Fibroblast of peridontal ligament (primary cell): ENCODE results near the gene CNR2.
"Not testable (repeated sequence)": the region's sequence is repeated elsewhere in the genome, so short reads cannot be mapped to it uniquely, and the experiment has no call there.

Experiments used
- DNase-seq: peaks from one replicate; pipeline ENCODE4 v3.0.0-alpha.2; 2010; ENCODE audit errors: extremely low read depth

CNR2 gene

DNA sequence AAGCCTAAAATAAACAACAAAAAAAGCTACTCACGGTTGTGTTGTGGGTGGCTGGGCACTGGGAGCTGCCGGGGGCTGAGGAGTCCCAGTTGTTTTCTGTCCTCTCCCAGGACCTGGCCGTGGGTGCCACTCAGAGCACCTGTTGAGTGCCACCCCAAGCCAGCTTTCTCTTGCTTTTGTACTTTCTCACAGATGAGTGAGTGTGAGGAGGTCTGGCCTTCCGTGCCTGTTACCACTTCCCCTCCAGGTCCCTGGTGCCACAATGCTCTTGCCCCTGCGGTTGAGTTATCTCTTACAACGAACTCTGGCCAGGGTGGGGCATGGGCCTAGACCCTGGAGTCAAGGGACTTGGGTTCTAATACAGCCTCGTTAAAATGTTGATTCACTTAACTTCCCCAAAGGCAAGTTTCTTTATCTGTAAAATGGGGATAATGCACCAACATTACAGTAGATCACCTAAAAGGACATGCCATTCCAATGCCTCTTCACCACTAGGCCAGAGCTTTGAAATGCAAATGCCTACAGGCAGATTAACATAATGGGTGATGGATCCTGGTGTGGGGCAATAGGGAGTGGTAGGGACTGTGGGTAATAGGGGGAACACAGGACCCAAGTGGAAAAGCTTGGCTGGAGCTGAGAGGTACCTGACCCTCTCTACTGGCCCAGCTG is at the start of gene CNR2:
TSS of gene CNR2 (minus strand) at position 151 of the 669 bp plus-strand sequence. CDS start 37,745 bp downstream, outside the sequence.
- no peak for DNase-seq

DNA sequence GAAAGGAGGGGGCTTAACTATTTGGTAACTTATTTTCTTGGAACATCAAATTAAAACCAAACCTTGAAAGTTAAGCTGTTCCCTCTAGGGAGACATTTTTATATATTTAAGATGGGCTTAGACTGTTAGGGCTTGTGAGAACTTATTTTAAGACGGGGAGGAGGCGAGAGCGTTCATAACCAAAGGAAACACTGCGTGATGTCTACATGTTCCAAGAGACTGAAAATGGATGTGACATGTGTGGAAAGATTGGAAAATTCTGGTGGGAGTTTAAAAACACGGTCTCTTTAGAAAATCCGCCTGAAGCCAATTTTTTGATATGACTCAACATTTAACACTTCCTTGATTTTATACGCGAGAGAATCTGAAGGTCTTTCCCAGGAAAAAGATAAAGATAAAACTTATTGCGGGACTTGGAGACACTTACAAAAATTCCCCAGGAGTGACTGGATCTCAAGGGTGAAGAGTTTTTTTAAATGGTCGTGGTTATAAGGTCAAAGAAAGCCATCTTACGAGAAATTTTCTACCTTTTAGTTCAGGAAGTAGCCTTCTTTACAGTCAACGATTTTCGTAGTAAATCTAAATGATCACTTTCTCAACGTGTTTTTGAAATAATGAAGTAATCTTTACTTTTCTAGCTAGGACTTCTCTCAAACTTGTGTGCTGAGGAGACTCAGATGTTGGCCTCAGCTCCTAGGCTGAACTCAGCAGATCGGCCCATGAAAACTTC is 47.3 kb upstream of the CNR2 start:
- DNase-seq: peak; percentile 59

DNA sequence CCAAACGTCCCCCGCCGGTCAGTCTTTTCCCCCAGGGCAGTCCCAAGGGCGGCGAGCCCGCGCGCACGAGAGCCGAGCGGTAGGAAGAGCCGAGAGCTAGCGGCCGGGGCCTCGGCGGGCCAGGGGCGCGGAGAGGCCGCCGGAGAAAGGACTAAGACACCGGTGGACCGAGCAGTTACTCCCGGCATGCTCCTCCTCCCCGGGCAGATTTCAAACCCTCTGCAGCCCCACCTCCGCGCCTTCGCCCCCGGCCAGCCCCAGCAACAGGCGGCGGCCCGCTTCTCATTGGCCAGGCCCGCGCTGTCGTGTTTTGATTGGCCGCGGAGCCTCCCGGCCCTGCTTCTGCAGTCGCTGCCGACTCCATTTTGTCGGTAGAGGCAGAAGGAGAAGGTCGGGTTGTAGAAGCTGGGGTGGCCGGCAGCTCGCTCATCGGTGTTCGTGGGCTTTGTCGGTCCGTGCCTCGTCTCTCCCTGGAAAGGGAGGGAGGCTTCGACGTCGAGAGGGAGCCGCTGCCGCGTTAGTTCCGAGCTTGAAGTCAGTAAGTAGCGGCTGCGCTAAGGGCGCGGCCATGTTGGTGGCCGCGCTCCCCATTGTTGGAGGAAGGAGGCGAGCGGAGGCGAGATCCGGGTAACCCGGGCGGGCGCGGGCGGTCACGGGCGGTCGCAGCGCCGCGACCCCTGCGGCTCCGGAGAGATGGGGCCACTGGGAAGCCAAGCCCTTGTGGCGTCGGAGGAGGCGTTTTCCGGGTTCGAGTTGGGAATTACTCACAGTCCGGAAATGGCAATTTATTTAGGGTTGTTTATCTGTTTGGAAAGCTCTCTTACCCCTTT is 46.5 kb upstream of the CNR2 start, which contains the start of gene PNRC2:
TSS of gene PNRC2 (plus strand) at position 368 of the 830 bp plus-strand sequence. CDS start 1,630 bp downstream, outside the sequence.
- peak; percentile 91 for DNase-seq

DNA sequence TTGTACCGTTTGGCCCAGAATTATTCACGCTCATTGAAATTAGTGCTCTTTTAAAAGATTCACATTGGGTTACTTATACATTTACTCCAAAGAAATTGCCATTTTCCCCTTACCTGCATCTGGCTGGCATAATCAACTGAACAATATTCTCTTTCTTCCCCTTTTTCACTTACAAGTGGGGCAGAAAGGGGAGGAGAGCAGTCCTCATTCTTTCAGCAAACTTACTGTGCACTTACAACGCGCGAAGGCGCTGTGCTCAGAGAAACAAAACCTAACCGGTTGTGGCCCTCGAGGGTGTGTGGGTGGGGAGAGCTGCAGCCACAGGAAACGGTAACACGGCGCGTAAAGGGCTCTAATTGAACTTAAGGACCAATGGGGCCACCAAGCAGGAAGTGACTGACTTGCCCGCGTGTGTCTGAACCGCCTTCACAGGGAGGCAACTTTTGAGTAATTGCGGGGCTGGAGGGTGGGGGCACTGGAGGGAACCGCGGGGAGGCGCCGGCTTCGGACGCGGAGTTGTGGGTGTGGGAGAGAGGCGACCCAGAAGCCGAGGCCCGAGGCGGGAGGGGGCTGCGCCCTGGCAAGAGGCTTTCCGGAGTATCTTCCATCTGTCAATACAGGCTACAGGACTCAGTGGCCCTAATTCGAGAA is 45.8 kb upstream of the CNR2 start:
- peak; percentile 80 for DNase-seq

DNA sequence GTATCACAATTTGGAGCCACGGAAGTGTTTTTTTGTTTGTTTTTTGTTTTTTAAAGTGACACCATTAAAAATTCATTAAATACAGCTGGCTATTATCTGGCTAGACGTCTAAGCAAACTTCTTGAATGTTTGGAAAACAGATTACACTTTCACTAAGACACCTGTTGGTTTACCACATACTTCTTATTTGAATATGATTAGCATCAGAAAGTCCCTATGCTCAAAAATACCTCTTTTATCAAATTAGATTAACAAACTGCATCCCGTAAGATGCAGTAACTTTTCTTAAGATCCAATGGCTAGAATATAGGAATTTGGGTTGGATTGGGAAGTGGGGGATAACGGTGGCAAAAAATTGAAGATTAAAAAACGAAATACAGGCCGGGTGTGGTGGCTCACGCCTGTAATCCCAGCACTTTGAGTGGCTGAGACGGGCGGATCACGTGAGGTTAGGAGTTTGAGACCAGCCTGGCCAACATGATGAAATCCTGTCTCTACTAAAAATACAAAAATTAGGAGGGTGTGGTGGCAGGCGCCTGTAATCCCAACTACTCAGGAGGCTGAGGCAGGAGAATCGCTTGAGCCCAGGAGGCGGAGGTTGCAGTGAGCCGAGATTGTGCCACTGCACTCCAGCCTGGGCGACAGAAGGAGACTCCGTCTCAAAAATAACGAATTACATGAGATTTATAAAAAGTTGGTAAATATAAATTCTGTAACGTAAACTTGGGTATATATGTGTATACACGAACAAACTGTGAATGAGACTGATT is 45.1 kb upstream of the CNR2 start:
- DNase-seq: not testable (repeated sequence)

DNA sequence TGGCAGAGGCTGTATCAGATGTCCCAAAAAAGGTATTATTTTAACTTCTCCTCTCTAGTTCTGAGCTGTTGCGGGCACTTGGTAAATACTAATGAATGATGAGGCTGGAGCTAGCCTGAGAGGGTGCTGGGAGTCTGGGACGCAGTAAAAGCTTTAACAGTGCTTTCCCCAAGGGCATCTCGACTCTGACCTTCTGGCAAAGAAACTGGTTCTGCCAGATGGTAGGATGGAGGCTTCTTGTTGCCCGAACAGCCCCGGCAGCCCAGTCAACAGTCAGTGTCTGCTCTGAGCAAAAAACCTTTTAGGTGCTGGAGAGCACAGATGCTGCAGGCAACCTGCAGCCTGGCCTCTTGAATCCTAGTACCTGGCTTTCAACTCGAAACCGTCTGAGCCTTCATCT is 43.9 kb upstream of the CNR2 start:
- DNase-seq: no peak

DNA sequence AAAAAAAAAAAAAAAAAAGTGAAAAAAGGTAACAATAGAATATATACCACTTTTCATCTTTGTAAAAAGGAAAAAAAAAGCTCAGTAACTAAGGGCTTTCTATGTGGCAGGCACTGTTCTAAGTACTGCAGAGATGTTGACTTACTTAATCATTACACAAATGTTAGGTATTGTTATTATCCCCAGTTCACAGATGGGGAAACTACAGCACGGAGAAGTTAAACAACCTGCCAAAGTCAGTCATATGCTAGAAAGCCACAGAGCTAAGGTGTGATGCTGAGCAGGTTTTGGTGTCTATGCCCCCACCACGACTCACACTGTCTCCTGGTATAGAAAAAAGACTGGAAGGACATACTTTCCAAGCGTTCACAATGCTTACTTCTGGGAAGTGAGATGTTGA is 39.9 kb upstream of the CNR2 start:
- DNase-seq: no peak

DNA sequence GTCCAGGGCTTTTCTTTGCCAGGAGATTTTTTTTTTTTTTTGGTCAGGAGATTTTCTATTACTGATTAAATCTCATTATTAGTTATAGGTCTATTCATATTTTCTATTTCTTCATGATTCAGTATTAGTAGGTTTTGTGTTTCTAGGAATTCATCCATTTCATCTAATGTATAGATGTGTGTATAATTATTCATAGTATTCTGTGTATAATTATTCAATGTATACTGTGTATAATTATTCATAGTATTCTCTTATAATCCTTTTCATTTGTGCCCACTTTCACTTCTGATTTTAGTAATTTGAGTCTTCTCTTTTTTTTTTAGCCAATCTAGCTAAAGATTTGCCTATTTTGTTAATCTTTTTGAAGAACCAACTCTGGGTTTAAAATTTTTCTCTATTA is 34.2 kb upstream of the CNR2 start:
- DNase-seq: no peak

DNA sequence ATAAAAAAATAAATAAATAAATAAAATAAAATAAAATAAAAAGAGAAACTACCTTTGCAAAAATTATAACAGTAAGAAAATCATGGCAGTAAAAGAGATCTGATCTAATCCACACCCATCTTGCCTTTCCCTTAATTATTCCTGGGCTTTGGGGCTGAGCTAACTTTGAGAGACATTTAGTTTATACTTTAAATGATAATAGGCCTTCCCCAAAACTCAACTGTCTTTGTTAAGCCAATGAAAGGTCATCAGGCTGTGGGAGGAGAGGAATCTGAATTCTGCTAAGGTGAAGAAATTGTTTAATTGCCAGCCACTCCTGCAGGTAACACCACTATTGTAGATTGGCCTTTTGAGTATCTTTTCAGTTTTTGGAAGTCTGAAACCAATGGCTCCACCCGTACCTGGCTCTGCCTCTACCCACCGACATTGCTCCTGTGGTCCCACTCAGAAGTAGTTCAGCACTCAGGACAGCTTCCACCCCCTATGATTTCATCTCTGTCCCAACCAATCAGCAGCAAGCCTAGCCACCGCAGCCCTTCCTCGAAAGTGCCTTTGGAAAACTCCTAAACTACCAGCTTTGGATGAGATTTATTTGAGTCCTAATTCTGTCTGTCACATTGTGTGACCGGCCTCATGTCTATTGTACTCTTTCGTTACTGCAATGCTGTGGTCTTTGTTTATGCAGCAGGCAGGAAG is 23.5 kb upstream of the CNR2 start:
- no peak for DNase-seq

DNA sequence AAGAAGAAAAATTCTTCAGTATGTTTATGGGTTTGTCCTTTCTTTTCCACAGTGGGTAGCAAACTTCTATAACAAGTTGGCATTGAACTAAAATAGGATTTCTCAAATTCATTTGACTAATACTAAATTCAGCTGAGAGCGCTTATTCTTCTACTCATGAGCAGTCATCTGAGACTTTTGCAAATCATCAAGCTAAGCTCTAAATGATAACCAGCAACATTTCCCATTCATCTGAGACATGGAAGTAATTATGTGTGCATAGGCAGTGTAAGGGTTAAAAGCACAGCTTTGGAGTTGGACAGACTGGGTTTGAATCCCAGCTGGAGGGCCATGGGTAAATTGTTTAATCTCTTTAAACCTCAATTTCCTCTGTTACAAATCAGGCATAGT is 18.3 kb upstream of the CNR2 start:
- no peak for DNase-seq

DNA sequence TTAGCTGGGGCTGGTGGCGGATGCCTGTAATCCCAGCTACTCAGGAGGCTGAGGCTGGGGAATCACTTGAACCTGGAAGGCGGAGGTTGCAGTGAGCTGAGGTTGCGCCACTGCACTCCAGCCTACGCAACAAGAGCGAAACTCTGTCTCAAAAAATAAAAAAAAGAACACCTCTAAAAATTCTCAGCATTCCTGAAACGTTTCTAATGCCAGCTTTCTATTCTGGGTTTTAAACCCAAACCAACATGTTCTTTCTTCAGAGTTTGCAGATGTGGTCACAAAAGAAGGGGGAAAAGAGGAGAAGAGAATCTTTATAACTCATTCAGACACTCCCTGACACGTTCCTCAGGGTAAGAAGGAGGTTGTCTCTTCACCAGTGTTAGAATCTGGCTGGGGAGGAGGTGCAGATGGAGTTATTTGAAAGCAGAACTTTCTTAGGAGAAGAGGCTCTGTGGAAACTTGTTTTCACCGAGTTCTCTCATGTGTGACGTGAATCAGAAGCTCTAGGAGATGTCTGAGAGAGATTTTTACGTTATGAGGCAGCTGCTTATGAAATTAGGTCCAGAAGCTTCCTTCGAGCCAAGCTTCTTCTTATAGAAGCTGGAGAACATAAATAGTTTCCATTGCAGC is 17.8 kb upstream of the CNR2 start:
- DNase-seq: peak; percentile 94

DNA sequence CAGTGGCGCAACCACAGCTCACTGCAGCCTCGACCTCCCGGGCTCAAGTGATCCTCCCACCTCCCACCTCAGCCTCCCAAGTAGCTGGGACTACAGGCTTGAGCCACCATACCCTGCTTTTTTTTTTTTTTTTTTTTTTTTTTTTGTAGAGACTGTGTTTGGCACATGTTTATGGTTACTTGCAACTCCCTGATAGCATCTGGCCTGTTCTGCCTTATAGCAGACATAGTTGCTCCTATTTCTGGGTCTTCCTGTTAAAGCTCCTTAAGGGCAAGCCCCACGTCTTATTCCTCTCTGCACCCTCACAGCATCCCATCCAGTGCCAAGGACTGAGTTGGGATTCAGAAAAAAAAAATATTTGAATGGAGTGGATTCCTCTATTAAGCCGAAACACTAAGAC is 17.1 kb upstream of the CNR2 start:
- no peak for DNase-seq

DNA sequence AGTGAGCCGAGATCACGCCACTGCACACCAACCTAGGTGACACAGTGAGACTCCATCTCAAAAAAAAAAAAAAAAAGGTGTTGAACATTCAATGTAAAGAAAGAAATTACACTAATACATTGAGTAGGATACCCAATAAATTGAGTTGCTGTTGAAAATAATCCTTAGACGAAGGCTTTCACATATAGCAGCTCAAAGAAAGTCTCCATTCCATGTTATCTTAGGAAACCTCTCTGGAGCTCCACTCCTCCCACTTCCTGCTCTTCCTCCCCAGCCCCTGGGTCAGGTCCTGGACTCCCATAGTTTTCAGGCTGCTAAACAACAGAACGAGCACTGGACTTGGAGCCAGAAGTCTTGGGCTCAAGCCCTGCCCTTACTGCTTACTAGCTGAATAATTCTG is 15.6 kb upstream of the CNR2 start:
- DNase-seq: no peak

DNA sequence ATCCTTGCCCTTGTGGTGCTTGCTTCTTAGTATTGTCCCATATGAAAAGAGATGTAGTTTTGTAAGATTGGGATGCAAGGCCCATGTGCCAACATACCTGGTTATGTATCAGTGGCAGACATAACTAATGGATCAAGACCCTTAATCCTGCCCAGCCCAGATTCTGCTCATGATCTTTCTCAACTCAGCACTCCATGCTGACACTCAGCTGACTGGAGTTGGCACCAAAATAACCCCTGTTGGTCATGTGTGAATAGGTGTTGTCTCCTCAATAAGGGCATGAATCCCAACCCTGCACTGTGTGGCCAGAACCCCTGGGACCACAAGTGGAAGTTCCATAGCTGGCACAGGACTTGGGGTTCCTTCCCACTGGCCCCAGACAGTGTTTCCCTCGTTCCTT is 13.9 kb upstream of the CNR2 start:
- no peak for DNase-seq

DNA sequence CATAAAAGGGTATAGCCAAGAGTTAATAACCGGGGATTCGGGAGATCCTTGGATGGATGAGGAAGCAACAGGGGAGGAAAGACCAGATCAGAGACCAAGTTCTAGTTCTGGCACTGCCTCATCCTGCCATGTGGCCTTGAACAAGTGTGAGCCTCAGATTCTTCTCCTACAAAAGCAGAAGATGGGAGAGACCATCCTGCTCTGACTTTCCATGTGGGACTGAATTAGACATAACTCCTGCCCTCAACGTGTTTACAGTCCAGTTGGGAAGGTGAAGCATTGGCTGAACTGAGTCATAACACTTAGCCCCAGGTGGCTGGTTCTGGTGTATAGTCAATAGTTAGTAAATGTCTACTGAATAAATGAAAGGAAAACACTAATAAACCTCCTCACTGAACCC is 12.1 kb upstream of the CNR2 start:
- no peak for DNase-seq

DNA sequence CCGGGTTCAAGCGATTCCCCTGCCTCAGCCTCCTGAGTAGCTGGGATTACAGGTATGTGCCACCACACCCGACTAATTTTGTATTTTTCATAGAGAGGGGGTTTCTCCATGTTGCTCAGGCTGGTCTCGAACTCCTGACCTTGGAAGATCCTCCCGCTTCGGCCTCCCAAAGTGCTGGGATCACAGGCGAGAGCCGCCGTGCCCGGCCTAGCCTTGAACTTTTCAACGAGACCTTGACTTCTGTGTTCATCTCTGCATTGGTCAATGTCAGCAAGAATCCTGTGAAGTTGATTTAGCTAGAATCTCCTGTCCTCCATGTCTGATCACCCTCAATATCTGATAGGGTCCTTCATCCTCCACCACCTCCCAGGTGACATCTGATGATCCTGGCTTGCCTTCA is 11.4 kb upstream of the CNR2 start:
- no peak for DNase-seq

DNA sequence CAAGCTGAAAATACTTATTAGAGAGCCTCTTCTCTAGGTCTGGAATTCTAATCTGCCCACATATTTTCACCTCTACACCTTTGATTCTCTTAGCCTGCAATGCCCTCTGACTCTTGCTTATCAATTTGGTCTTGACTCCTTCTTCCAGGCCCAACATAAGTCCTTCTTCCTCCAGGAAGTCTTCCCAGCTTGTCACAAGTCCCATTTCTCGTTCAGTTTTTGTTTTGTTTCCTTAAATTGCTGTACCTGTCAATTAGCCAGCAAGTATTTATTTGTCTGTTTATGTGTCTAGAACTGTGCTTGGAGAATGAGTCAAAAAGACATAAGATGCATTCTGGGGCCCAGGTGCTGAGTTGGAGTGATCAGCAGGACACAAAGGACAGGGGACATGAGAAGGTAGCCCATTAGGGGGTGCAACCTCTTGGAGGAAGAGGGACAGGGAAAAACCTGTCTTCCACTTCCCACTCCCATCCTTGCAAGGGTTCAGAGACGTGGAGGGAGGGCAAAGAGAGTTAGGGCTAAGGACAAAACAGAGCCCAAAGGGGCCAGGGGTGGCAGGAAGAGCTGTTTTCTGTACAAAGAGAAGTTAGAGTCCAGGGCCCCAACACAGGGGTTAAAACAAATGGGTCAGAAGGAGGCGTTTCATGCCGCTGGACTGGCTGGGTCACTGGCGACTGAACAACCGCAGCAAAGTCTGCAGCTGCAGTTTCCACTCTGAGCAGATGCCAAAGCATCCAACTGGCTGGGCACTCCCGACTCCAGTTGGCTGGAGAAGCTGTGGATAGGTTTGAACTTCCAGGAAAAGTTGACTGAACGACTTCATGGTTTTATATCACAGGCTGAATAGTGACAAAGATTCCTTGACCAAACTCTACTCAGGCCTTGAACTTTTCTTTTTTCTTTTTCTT is 10.7 kb upstream of the CNR2 start:
- DNase-seq: peak; percentile 37

DNA sequence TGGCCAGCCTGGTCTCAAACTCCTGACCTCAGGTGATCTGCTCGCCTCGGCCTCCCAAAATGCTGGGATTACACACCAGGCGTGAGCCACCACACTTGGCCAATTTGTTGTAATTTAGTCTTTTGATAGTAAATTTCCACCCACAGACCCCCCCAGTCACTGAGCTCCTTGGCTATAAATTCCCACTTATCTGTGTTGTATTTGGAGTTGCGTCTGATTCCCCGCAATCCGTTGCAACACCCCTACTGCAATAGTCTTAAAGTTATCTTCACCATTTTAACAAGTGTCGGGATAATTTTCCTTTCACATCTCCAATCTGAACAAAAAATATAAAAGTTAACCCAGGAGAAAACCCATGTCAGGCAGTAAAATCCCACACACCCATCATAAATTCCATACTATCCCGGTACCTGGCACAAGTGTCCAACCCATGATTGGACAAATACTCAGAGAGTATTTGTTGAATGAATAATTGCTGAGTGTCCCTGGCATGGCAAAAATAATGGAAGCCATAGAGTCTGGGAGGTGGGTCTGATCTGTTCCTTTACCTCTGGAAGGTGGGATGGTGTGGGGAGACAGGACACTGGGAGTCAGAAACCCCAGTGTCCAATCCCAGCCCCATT is 9.3 kb upstream of the CNR2 start:
- no peak for DNase-seq
